CD14-positive monocyte (primary cell): Measurements from ENCODE around the gene MUCL1. TPM values are rescaled to one million over a fixed set of nuclear protein-coding genes. Genes with fewer than 3 reads are reported as not detected.
A peak's percentile ranks its signal among the peaks of the same experiment; 100 is the strongest.

Experiments used
- DNase-seq, 3 donors: peaks; one replicate each; pipeline ENCODE4 v3.0.0-alpha.2; 2011 to 2022
- H2AFZ ChIP-seq: 2 replicates; pipeline ENCODE4 v1.6.0; 2012; ENCODE audit warnings: mild to moderate bottlenecking, low read depth, low read length, inconsistent platforms; ENCODE audit not compliant: insufficient read depth, poor library complexity, severe bottlenecking
- H3K27ac ChIP-seq, 2 donors: 1 replicate in 1 of 2; 2 replicates in 1 of 2; pipeline ENCODE4 v1.5.1; 2012 to 2013; ENCODE audit warnings: low read length in 2 of 2, control low read depth in 1 of 2, inconsistent platforms in 1 of 2, low read depth in 1 of 2, mild to moderate bottlenecking in 1 of 2
- H3K27me3 ChIP-seq, 2 donors: one replicate each; pipeline versions ENCODE4 v1.6.0 to v1.6.1; 2011 to 2013; ENCODE audit warnings: low read length in 2 of 2; ENCODE audit not compliant: control insufficient read depth in 2 of 2, insufficient read depth in 2 of 2
- H3K36me3 ChIP-seq, 2 donors: replicated peaks in 1 of 2; 1 replicate in 1 of 2; 2 replicates in 1 of 2; pipeline versions ENCODE4 v1.5.1 to v1.6.1; 2012 to 2013; ENCODE audit warnings: low read length in 2 of 2, control low read depth in 1 of 2, inconsistent platforms in 1 of 2, mild to moderate bottlenecking in 1 of 2; ENCODE audit not compliant: insufficient read depth in 2 of 2, control insufficient read depth in 1 of 2
- H3K4me1 ChIP-seq, 2 donors: 1 replicate in 1 of 2; 2 replicates in 1 of 2; pipeline versions ENCODE4 v1.5.1 to v1.6.1; 2012 to 2013; ENCODE audit warnings: low read length in 2 of 2, control low read depth in 1 of 2, inconsistent platforms in 1 of 2, mild to moderate bottlenecking in 1 of 2, moderate library complexity in 1 of 2; ENCODE audit not compliant: insufficient read depth in 2 of 2, control insufficient read depth in 1 of 2
- H3K4me2 ChIP-seq: replicated peaks from 2 replicates; pipeline ENCODE3; 2012; ENCODE audit warnings: low read length, moderate library complexity, mild to moderate bottlenecking; ENCODE audit not compliant: poor library complexity, severe bottlenecking; ENCODE audit errors: extremely low read depth
- H3K4me3 ChIP-seq, 3 experiments: fragments of 200-600 bp in 1 of 3; sonication (generic) in 1 of 3; replicated peaks in 1 of 3; 1 replicate in 2 of 3; 2 replicates in 1 of 3; pipeline ENCODE4 v1.5.1; 2011 to 2013; ENCODE audit warnings: low read length in 3 of 3, mild to moderate bottlenecking in 3 of 3, control low read depth in 2 of 3, low read depth in 2 of 3, inconsistent platforms in 1 of 3, moderate library complexity in 1 of 3
- H3K79me2 ChIP-seq: 2 replicates; pipeline ENCODE4 v1.6.0; 2012; ENCODE audit warnings: mild to moderate bottlenecking, control low read depth, inconsistent platforms, low read length, moderate library complexity; ENCODE audit not compliant: insufficient read depth
- H3K9ac ChIP-seq: 2 replicates; pipeline ENCODE4 v1.6.0; 2017; ENCODE audit warnings: low read length, mild to moderate bottlenecking; ENCODE audit not compliant: insufficient read depth, poor library complexity, severe bottlenecking
- H3K9me3 ChIP-seq, 2 donors: replicated peaks in 1 of 2; 1 replicate in 1 of 2; 2 replicates in 1 of 2; pipeline versions ENCODE4 v1.5.1 to v1.6.1; 2012 to 2013; ENCODE audit warnings: low read length in 2 of 2, control low read depth in 1 of 2; ENCODE audit not compliant: control insufficient read depth in 1 of 2, insufficient read depth in 1 of 2
- H4K20me1 ChIP-seq: 2 replicates; pipeline ENCODE4 v1.6.0; 2012; ENCODE audit warnings: mild to moderate bottlenecking, low read length, control low read depth, moderate library complexity; ENCODE audit not compliant: insufficient read depth
- H3K27ac Mint-ChIP-seq, 7 donors: one replicate each; pipeline ENCODE4 v1.8.0; 2020; ENCODE audit warnings: mild to moderate bottlenecking in 7 of 7, mixed read lengths in 7 of 7, moderate library complexity in 6 of 7, inconsistent platforms in 2 of 7
- H3K27me3 Mint-ChIP-seq, 3 donors: one replicate each; pipeline ENCODE4 v1.8.0; 2021 to 2022; ENCODE audit warnings: low read depth in 3 of 3, mild to moderate bottlenecking in 3 of 3, mixed read lengths in 3 of 3, moderate library complexity in 3 of 3, inconsistent platforms in 1 of 3
- H3K36me3 Mint-ChIP-seq, 2 donors: one replicate each; pipeline ENCODE4 v1.8.0; 2020; ENCODE audit warnings: mixed read lengths in 2 of 2, inconsistent platforms in 1 of 2, mild to moderate bottlenecking in 1 of 2
- H3K4me1 Mint-ChIP-seq: one replicate; pipeline ENCODE4 v1.8.0; 2020; ENCODE audit warnings: mild to moderate bottlenecking, mixed read lengths
- H3K4me3 Mint-ChIP-seq, 2 donors: one replicate each; pipeline ENCODE4 v1.8.0; 2020; ENCODE audit warnings: mild to moderate bottlenecking in 2 of 2, mixed read lengths in 2 of 2, moderate library complexity in 1 of 2
- H3K9me3 Mint-ChIP-seq, 7 donors: one replicate each; pipeline ENCODE4 v1.8.0; 2020 to 2022; ENCODE audit warnings: mixed read lengths in 7 of 7, mild to moderate bottlenecking in 6 of 7, moderate library complexity in 6 of 7, inconsistent platforms in 2 of 7
- CTCF ChIP-seq: fragments of 200-600 bp; IDR thresholded peaks from one replicate; pipeline ENCODE4 v1.8.0; 2022; ENCODE audit warnings: antibody characterized with exemption, mild to moderate bottlenecking
- WGBS: methylation state at CpG from one replicate; pipeline ENCODE4 v1.1.5; 2013; ENCODE audit warnings: missing lambda C conversion rate; ENCODE audit not compliant: insufficient coverage; 5-methylcytosine and 5-hydroxymethylcytosine counted together
- intact Hi-C, 2 donors: fragments of 100-400 bp; cut with micrococcal nuclease; formaldehyde crosslinking; loops; one replicate each; pipeline versions ENCODE4 v1.15.0 to v1.15.1; 2023
- polyA plus RNA-seq, 3 donors: library from polyadenylated mRNA; depleted of rRNA in 1 of 3; unstranded in 2 of 3; stranded (reverse) in 1 of 3; fragments of 300-500 nt in 2 of 3; fragments of >200 nt in 1 of 3; fragmentation: Illumina TruSeq in 2 of 3; gene quantifications; 1 replicate in 2 of 3; 2 replicates in 1 of 3; pipeline ENCODE4 v1.2.3, GENCODE V29; 2012 to 2021

The MUCL1 gene
- polyA plus RNA-seq, 3 donors, result not detected

GRCh38 chr12:54861927-54862326, 7.6 kb downstream of the MUCL1 start:
- Histone ChIP-seq H3K4me2 (no peak overlapping the region), H3K79me2 (no peaks in the 10 kb centered on the region), H3K27ac (no peak overlapping the region), H3K4me1 (peaks cover 14% of the 10 kb centered on the region in 2 donors), H3K27me3 (no peaks in the 10 kb centered on the region), H3K9ac (no peak overlapping the region), H3K9me3 (no peaks in the 10 kb centered on the region), H4K20me1 (no peaks in the 10 kb centered on the region), H3K36me3 (no peaks in the 10 kb centered on the region), H3K4me3 (no peak overlapping the region), H2AFZ (no peak overlapping the region)
- peak overlapping the region in 2 of 7 donors; percentile 1 for H3K27ac Mint-ChIP-seq
- H3K4me3 Mint-ChIP-seq, result no peak overlapping the region
- H3K27me3 Mint-ChIP-seq, result peaks cover 0 to 3% (median 1%) of the 10 kb centered on the region in 3 donors
- H3K9me3 Mint-ChIP-seq, result peaks cover 0 to 3% (median 0%) of the 10 kb centered on the region in 7 donors
- DNase-seq, result no peak
- peaks cover 35% of the 10 kb centered on the region for H3K4me1 Mint-ChIP-seq
- WGBS, result 100% methylated on average over 1 of the region's 1 CpG
- H3K36me3 Mint-ChIP-seq, result no peaks in the 10 kb centered on the region
- intact Hi-C loops, result no loop called here
- no peak for TF ChIP-seq CTCF

- intact Hi-C loops, result no loop called here
These were observed 9.8 kb downstream of the MUCL1 start for GRCh38 chr12:54863948-54864618.

More at GRCh38 chr12:54863948-54864618, 9.8 kb downstream of the MUCL1 start:
- H3K27me3 ChIP-seq, result no peaks in the 10 kb centered on the region
- peaks cover 14% of the 10 kb centered on the region for H3K4me1 Mint-ChIP-seq
- WGBS, result no CpG with 5 or more reads among the region's 1 CpG
- no peak for DNase-seq
- H3K4me3 ChIP-seq, result no peak overlapping the region
- no peaks in the 10 kb centered on the region for H3K79me2 ChIP-seq
- no peak overlapping the region for H3K4me2 ChIP-seq
- no peak overlapping the region for H2AFZ ChIP-seq
- H3K36me3 Mint-ChIP-seq, result no peaks in the 10 kb centered on the region
- no peak overlapping the region for H3K4me3 Mint-ChIP-seq
- H3K9me3 ChIP-seq, result no peaks in the 10 kb centered on the region
- H3K36me3 ChIP-seq, result no peaks in the 10 kb centered on the region
- TF ChIP-seq CTCF, result no peak
- H3K9ac ChIP-seq, result no peak overlapping the region
- no peaks in the 10 kb centered on the region for H4K20me1 ChIP-seq
- H3K9me3 Mint-ChIP-seq, result peaks cover 0 to 3% (median 0%) of the 10 kb centered on the region in 7 donors
- H3K27me3 Mint-ChIP-seq, result peaks cover 0 to 4% (median 1%) of the 10 kb centered on the region in 3 donors
- H3K27ac Mint-ChIP-seq, result no peak overlapping the region
- H3K4me1 ChIP-seq, result no peaks in the 10 kb centered on the region
- H3K27ac ChIP-seq, result no peak overlapping the region
